ENCODE results near the gene OAS2.

DNA sequence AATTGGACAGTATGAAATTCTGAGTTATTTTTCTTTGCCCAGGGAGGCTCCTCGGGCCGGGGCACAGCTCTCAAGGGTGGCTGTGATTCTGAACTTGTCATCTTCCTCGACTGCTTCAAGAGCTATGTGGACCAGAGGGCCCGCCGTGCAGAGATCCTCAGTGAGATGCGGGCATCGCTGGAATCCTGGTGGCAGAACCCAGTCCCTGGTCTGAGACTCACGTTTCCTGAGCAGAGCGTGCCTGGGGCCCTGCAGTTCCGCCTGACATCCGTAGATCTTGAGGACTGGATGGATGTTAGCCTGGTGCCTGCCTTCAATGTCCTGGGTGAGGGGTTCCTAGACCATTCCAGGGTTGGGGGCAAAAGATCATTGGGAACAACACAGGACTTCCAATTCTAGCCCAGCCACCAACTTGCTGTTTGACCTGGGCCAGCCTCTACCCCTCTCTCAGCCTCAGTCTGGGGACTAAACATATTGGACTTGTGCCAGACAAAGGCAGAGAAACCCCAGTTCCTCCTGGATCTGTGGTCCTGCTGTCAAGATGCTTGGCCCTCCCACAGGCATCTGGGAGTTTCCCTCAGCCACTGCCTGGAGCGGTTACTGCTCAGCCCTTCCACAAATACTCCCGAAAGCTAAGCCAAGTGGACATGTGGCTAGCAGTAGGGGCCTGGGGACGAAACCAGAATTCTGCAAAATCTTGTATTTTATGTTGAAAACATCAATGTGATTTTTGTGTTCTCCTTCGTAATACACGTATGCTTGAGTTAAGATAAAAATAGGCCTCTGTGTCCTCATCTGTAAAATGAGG lies 36.6 kb upstream of the OAS2 start:
- TF ChIP-seq, protein P1, sequence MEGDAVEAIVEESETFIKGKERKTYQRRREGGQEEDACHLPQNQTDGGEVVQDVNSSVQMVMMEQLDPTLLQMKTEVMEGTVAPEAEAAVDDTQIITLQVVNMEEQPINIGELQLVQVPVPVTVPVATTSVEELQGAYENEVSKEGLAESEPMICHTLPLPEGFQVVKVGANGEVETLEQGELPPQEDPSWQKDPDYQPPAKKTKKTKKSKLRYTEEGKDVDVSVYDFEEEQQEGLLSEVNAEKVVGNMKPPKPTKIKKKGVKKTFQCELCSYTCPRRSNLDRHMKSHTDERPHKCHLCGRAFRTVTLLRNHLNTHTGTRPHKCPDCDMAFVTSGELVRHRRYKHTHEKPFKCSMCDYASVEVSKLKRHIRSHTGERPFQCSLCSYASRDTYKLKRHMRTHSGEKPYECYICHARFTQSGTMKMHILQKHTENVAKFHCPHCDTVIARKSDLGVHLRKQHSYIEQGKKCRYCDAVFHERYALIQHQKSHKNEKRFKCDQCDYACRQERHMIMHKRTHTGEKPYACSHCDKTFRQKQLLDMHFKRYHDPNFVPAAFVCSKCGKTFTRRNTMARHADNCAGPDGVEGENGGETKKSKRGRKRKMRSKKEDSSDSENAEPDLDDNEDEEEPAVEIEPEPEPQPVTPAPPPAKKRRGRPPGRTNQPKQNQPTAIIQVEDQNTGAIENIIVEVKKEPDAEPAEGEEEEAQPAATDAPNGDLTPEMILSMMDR (IDR thresholded peaks at IDR 0.05 in 4 of 5, conservative IDR thresholded peaks at IDR 0.05 in 1 of 5) = no peak
- TF ChIP-seq POLR2A (IDR thresholded peaks at IDR 0.05) = no peak

Data from gastrocnemius medialis (tissue), 4 donors.